ENCODE measurements around the gene MAP1S. TPM values are rescaled to one million over a fixed set of nuclear protein-coding genes. Genes with fewer than 3 reads are reported as not detected.

The MAP1S gene
- total and polyA plus RNA-seq, 2 of the 13 experiments (the other 11 are each of a cell fraction or from before 2014, with no cell fraction given) = 3.8 to 7.3 TPM

GRCh38 chr19:17762505-17763229 is 43.4 kb downstream of the MAP1S start (continued):
- TF ChIP-seq KIAA2018 (CRISPR knock-in tag; IDR thresholded peaks at IDR 0.05; ENCODE audit: borderline replicate concordance) = no peak

GRCh38 chr19:17764348-17764747 is 45.1 kb downstream of the MAP1S start:
- CTCF ChIA-PET (ENCODE audit: low intra/inter-chr PET ratio, low total read pairs) = no interaction called here
- Histone ChIP-seq H3K4me1 (ENCODE audit: insufficient read depth, low read length) (peaks cover 28% of the 10 kb centered on the region), H4K20me1 (ENCODE audit: insufficient read depth, low read length) (no peaks in the 10 kb centered on the region), H3K36me3 (replicated peaks in 1 of 2; ENCODE audit: control insufficient read depth in 1 of 2, insufficient read depth in 2 of 2, low read length in 2 of 2) (no peaks in the 10 kb centered on the region), H2AFZ (ENCODE audit: low read length) (no peak overlapping the region), H3K79me2 (ENCODE audit: insufficient read depth, low read length) (no peaks in the 10 kb centered on the region), H3K4me2 (ENCODE audit: low read depth, low read length) (no peak overlapping the region), H3K9ac (ENCODE audit: insufficient read depth, low read depth, low read length) (no peak overlapping the region), H3K9me3 (ENCODE audit: low read length) (no peaks in the 10 kb centered on the region), H3K27ac (ENCODE audit: extremely low read length, insufficient read depth, low read length) (no peak overlapping the region), H3K4me3 (replicated peaks in 1 of 3; ENCODE audit: insufficient read depth in 1 of 3, low read depth in 2 of 3, low read length in 3 of 3) (no peak overlapping the region), H3K27me3 (ENCODE audit: control insufficient read depth in 1 of 2, insufficient read depth in 2 of 2, low read length in 2 of 2) (no peaks in the 10 kb centered on the region)
- DNase-seq (ENCODE audit: low spot score) (no peak), ATAC-seq (no peak), FAIRE-seq (no peak)
- BruUV-seq (replicated peaks) = no TSS peak
- WGBS (ENCODE audit: low lambda C conversion rate) = 90% methylated on average over 7 of the region's 7 CpGs
- intact Hi-C loops (cut with micrococcal nuclease; ENCODE audit: unreplicated experiment) (no loop called here), in situ Hi-C loops (cut with HindIII; ENCODE audit: extremely low pct_ligation_motif_present, low pct_unique_long_range_greater_than_20kb) (no loop called here)
- POLR2A ChIA-PET = no interaction called here
- TF ChIP-seq PPARG (CRISPR knock-in tag; conservative IDR thresholded peaks at IDR 0.05) = no peak
- TF ChIP-seq ZNF24 (IDR thresholded peaks at IDR 0.05) = 0 out of 2 replicates have a peak, but pooled peaks have one; percentile 47
- TF ChIP-seq ZNF318 (CRISPR knock-in tag; IDR thresholded peaks at IDR 0.05) = no peak
- no peak for TF ChIP-seq ZNF878 (CRISPR knock-in tag; IDR thresholded peaks at IDR 0.05)
- TF ChIP-seq STAG1 (CRISPR knock-in tag; IDR thresholded peaks at IDR 0.05) = no peak
